WTC11 (cell line): ENCODE measurements around the gene SMOC2. TPM values are rescaled to one million over a fixed set of nuclear protein-coding genes. Genes with fewer than 3 reads are reported as not detected.

ENCODE experiments used
- ATAC-seq: fragments of 200-7000 bp; cut with Tn5 transposase; 2 replicates; pipeline ENCODE4 v1.10.0; 2021; ENCODE audit warnings: mild to moderate bottlenecking, moderate library complexity
- CTCF ChIA-PET: fragments of 300-600 bp; sonication (Branson Sonifier 250); formaldehyde crosslinking; loops from one replicate; lab custom pipeline; 2021; ENCODE audit warnings: antibody characterized with exemption; lab: Charles Lee
- POLR2A ChIA-PET: fragments of 350-600 bp; sonication (Branson Sonifier 250); formaldehyde crosslinking; loops from one replicate; lab custom pipeline; 2021; ENCODE audit warnings: antibody characterized with exemption; lab: Charles Lee
- DNase-seq: peaks from one replicate; pipeline ENCODE4 v3.0.0; 2021; ENCODE audit warnings: low spot score
- H3K27ac Mint-ChIP-seq: 2 replicates; pipeline ENCODE4 v1.8.0; 2021; ENCODE audit warnings: mixed read lengths
- H3K27me3 Mint-ChIP-seq: 2 replicates; pipeline ENCODE4 v1.8.0; 2021; ENCODE audit warnings: low read depth, mild to moderate bottlenecking, moderate library complexity, mixed read lengths
- H3K36me3 Mint-ChIP-seq: 2 replicates; pipeline ENCODE4 v1.8.0; 2021; ENCODE audit warnings: mixed read lengths
- H3K4me1 Mint-ChIP-seq: 2 replicates; pipeline ENCODE4 v1.8.0; 2022; ENCODE audit warnings: mixed read lengths
- H3K4me3 Mint-ChIP-seq: 2 replicates; pipeline ENCODE4 v1.8.0; 2021; ENCODE audit warnings: mild to moderate bottlenecking, moderate library complexity, mixed read lengths
- H3K9me3 Mint-ChIP-seq: 2 replicates; pipeline ENCODE4 v1.8.0; 2021; ENCODE audit warnings: mixed read lengths
- CDX4 ChIP-seq: fragments of 250-450 bp; sonication (Bioruptor Pico); IDR thresholded peaks from 2 replicates; pipeline ENCODE4 v1.9.0; 2021; ENCODE audit warnings: moderate library complexity, mild to moderate bottlenecking, inconsistent platforms, borderline replicate concordance
- FOXJ3 ChIP-seq: sonication (generic); formaldehyde crosslinking; IDR thresholded peaks from 2 replicates; pipeline ENCODE4 v1.9.0; 2021; ENCODE audit warnings: missing genetic modification reagents, mild to moderate bottlenecking, borderline replicate concordance
- FOXK1 ChIP-seq: sonication (generic); formaldehyde crosslinking; IDR thresholded peaks from 2 replicates; pipeline ENCODE4 v1.8.0; 2022; ENCODE audit warnings: mild to moderate bottlenecking, moderate library complexity, missing genetic modification reagents
- FOXP1 ChIP-seq: sonication (generic); formaldehyde crosslinking; IDR thresholded peaks from 2 replicates; pipeline ENCODE4 v1.8.0; 2022; ENCODE audit warnings: missing genetic modification reagents, mild to moderate bottlenecking, moderate library complexity, borderline replicate concordance
- GABPB1 ChIP-seq: sonication (generic); formaldehyde crosslinking; IDR thresholded peaks from 2 replicates; pipeline ENCODE4 v1.8.1; 2023; ENCODE audit warnings: mild to moderate bottlenecking, missing genetic modification reagents
- KAT7 ChIP-seq: sonication (generic); formaldehyde crosslinking; IDR thresholded peaks from 2 replicates; pipeline ENCODE4 v1.8.1; 2023; ENCODE audit warnings: missing genetic modification reagents, mild to moderate bottlenecking, borderline replicate concordance
- NFATC4 ChIP-seq: fragments of 250-450 bp; sonication (Bioruptor Pico); IDR thresholded peaks from 2 replicates; pipeline ENCODE4 v1.9.0; 2021; ENCODE audit warnings: mild to moderate bottlenecking
- NFE2L1 ChIP-seq: sonication (generic); formaldehyde crosslinking; IDR thresholded peaks from 2 replicates; pipeline ENCODE4 v1.8.1; 2023; ENCODE audit warnings: missing genetic modification reagents
- PREB ChIP-seq: sonication (generic); formaldehyde crosslinking; IDR thresholded peaks from 2 replicates; pipeline ENCODE4 v1.8.1; 2022; ENCODE audit warnings: mild to moderate bottlenecking, missing genetic modification reagents, moderate library complexity, borderline replicate concordance
- PRRX2 ChIP-seq: fragments of 250-450 bp; sonication (Bioruptor Pico); IDR thresholded peaks from 2 replicates; pipeline ENCODE4 v1.8.0; 2021; ENCODE audit warnings: mild to moderate bottlenecking
- SMAD4 ChIP-seq: sonication (generic); formaldehyde crosslinking; IDR thresholded peaks from 2 replicates; pipeline ENCODE4 v1.8.0; 2022; ENCODE audit warnings: mild to moderate bottlenecking, missing genetic modification reagents
- SP1 ChIP-seq: sonication (generic); formaldehyde crosslinking; conservative IDR thresholded peaks from 2 replicates; pipeline ENCODE4 v1.8.1; 2022; ENCODE audit warnings: missing genetic modification reagents
- ZBTB21 ChIP-seq: sonication (generic); formaldehyde crosslinking; IDR thresholded peaks from 2 replicates; pipeline ENCODE4 v1.8.1; 2023; ENCODE audit warnings: mild to moderate bottlenecking, missing genetic modification reagents, borderline replicate concordance
- ZNF219 ChIP-seq: sonication (generic); formaldehyde crosslinking; IDR thresholded peaks from 2 replicates; pipeline ENCODE4 v1.8.0; 2023; ENCODE audit warnings: missing genetic modification reagents, mild to moderate bottlenecking, borderline replicate concordance
- ZNF263 ChIP-seq: sonication (generic); formaldehyde crosslinking; IDR thresholded peaks from 2 replicates; pipeline ENCODE4 v1.8.1; 2022; ENCODE audit warnings: low read depth, mild to moderate bottlenecking, moderate library complexity, missing genetic modification reagents
- ZNF423 ChIP-seq: fragments of 250-450 bp; sonication (Bioruptor Pico); IDR thresholded peaks from 2 replicates; pipeline ENCODE4 v2.1.2; 2022; ENCODE audit warnings: mild to moderate bottlenecking, moderate library complexity
- total RNA-seq: library from RNA; stranded (reverse); gene quantifications from 3 replicates; pipeline ENCODE4 v1.2.3, GENCODE V29; 2021
- TF ChIP-seq, protein P1 (sequence below): sonication (generic); formaldehyde crosslinking; IDR thresholded peaks from 2 replicates; pipeline ENCODE4 v1.8.0; 2022; ENCODE audit warnings: mild to moderate bottlenecking, missing genetic modification reagents
- TF ChIP-seq, protein P2 (sequence below): sonication (generic); formaldehyde crosslinking; IDR thresholded peaks from 2 replicates; pipeline ENCODE4 v1.8.1; 2022; ENCODE audit warnings: low read depth, mild to moderate bottlenecking, moderate library complexity, missing genetic modification reagents, borderline replicate concordance
- TF ChIP-seq, protein P3 (sequence below): sonication (generic); formaldehyde crosslinking; conservative IDR thresholded peaks from 2 replicates; pipeline ENCODE4 v1.8.1; 2022; ENCODE audit warnings: mild to moderate bottlenecking, missing genetic modification reagents
- TF ChIP-seq, protein P4 (sequence below): fragments of 250-450 bp; sonication (Bioruptor Pico); IDR thresholded peaks from 2 replicates; pipeline ENCODE4 v1.8.0; 2021; ENCODE audit warnings: mild to moderate bottlenecking
- TF ChIP-seq, protein P5 (sequence below): sonication (generic); formaldehyde crosslinking; IDR thresholded peaks from 2 replicates; pipeline ENCODE4 v1.8.1; 2023; ENCODE audit warnings: mild to moderate bottlenecking, moderate library complexity, missing genetic modification reagents

SMOC2 gene
- total RNA-seq, 1 experiment from 2014 or later = 3.9 TPM

GRCh38 chr6:168473197-168473596, 32.2 kb downstream of the SMOC2 start (continued):
- TF ChIP-seq, protein P1, sequence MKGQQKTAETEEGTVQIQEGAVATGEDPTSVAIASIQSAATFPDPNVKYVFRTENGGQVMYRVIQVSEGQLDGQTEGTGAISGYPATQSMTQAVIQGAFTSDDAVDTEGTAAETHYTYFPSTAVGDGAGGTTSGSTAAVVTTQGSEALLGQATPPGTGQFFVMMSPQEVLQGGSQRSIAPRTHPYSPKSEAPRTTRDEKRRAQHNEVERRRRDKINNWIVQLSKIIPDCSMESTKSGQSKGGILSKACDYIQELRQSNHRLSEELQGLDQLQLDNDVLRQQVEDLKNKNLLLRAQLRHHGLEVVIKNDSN (CRISPR knock-in tag) = no peak
- TF ChIP-seq FOXK1 (CRISPR knock-in tag) (no peak), FOXP1 (CRISPR knock-in tag) (no peak), NFATC4 (CRISPR knock-in tag) (no peak), ZNF263 (CRISPR knock-in tag) (no peak), PRRX2 (CRISPR knock-in tag) (no peak), FOXJ3 (CRISPR knock-in tag) (no peak), SP1 (CRISPR knock-in tag) (no peak), KAT7 (no peak), GABPB1 (CRISPR knock-in tag) (no peak), ZNF219 (CRISPR knock-in tag) (no peak)
- TF ChIP-seq, protein P2, sequence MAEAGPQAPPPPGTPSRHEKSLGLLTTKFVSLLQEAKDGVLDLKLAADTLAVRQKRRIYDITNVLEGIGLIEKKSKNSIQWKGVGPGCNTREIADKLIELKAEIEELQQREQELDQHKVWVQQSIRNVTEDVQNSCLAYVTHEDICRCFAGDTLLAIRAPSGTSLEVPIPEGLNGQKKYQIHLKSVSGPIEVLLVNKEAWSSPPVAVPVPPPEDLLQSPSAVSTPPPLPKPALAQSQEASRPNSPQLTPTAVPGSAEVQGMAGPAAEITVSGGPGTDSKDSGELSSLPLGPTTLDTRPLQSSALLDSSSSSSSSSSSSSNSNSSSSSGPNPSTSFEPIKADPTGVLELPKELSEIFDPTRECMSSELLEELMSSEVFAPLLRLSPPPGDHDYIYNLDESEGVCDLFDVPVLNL (CRISPR knock-in tag) = no peak

DNA sequence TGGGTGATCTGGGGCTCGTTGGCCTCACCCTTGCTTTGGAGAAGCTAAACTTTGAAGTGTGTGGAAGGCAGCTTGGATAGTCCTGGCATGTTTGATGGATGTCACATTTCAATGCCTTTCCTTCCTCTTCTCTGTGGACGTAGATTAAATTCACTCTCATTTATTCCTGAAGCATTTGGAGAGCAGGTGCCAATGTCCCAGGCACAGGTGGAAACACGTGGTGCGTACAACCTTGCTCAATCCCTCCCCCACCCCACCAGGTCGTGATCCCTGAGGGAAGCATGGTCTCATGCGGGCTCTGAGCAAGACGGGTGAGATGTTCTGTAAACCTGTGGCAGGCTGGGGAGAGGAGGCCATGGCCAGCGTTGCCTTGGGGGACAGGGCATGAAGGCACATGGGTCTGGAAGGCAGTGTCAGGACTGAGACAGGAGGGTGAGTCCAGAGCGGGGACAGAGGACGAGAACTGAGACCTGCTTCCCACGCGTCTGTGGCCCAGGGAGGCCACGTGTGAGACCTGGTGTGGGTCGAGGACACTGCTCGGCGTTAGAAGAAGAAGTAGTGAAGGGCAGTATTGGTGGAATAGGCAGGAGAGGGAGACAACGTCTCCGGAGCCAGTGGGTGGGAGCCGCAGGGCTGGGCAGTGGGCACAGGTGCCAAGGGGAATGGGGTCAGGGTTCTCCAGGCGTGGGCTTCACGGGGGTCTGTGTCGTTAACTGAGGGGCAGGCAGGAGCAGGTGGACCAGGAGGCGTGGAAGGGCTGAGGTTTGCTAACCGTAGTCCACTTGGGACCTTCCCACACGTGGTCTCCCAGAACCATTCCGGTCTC, 34.4 kb downstream of the SMOC2 start:
- Mint-ChIP-seq H3K36me3 (no peaks in the 10 kb centered on the region; the same call in 1 of the 2 replicates), H3K9me3 (peaks cover 24% of the 10 kb centered on the region), H3K4me1 (no peaks in the 10 kb centered on the region; the same call in 1 of the 2 replicates), H3K27me3 (no peaks in the 10 kb centered on the region; the same call in 1 of the 2 replicates), H3K4me3 (no peak overlapping the region)
- no peak for ATAC-seq
- CTCF ChIA-PET = interaction anchor here (1.6 kb wide), 1 partner anchor 24 kb away, joined by 5 read pairs; no protein-coding TSS in a partner anchor
- no peak for DNase-seq
- POLR2A ChIA-PET = no interaction called here
- TF ChIP-seq CDX4 = no peak
- TF ChIP-seq, all 79 proteins: peak for 0
- no peak overlapping the region for H3K27ac Mint-ChIP-seq

DNA sequence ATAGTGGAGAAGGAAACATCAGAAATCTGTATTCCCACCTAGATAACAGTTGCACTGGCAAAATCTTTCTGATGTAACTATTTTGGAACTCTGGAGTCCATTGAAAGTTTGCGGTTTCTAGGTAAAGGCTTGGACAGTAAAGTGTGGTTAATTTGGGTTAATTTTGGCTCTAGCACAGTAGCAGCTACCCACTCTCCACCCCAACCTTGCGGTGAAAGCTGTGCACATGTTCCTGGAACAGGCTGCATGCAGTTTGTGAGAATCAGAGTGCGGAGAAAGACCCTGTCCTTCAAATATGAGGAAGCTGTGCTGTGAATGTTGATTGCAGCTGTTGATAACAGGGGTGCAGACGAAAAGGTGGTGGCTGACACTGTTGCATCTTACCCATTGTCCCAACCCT, 38.4 kb downstream of the SMOC2 start:
- CTCF ChIA-PET = no interaction called here
- no peak overlapping the region for H3K4me3 Mint-ChIP-seq
- no peaks in the 10 kb centered on the region; the same call in 1 of the 2 replicates for H3K36me3 Mint-ChIP-seq
- no peak for ATAC-seq
- no peaks in the 10 kb centered on the region; the same call in 1 of the 2 replicates for H3K4me1 Mint-ChIP-seq
- TF ChIP-seq ZBTB21 (CRISPR knock-in tag) (no peak), ZNF423 (CRISPR knock-in tag) (no peak), SMAD4 (CRISPR knock-in tag) (no peak)
- H3K9me3 Mint-ChIP-seq = peaks cover 24% of the 10 kb centered on the region
- DNase-seq = no peak
- H3K27me3 Mint-ChIP-seq = no peaks in the 10 kb centered on the region; the same call in 1 of the 2 replicates
- H3K27ac Mint-ChIP-seq = no peak overlapping the region
- POLR2A ChIA-PET = interaction anchor here (0.6 kb wide), 1 partner anchor 111 kb away, joined by 3 read pairs; no protein-coding TSS in a partner anchor

DNA sequence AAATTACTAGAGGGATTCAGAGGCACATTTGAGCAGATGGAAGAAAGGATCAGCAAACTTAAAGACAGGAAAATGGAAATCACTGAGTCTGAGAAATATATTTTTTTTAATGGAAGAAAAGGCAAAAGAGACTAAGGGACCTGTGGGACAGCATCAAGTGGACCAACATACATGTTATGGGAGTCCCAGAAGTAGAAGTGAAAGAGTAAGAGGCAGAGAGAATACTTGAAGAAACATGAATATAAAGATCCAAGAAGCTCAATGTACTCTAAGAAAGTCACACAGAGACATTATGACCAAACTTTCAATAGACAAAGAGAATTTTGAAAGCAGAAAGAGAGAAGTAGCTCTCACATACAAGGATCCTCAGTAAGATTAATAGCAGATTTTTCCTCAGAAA, 39.5 kb downstream of the SMOC2 start:
- Mint-ChIP-seq H3K9me3 (peaks cover 24% of the 10 kb centered on the region), H3K27ac (no peak overlapping the region), H3K36me3 (no peaks in the 10 kb centered on the region; the same call in 1 of the 2 replicates), H3K4me3 (no peak overlapping the region), H3K4me1 (no peaks in the 10 kb centered on the region), H3K27me3 (no peaks in the 10 kb centered on the region)
- POLR2A ChIA-PET = no interaction called here
- CTCF ChIA-PET = no interaction called here
- ATAC-seq (no peak), DNase-seq (no peak)
- TF ChIP-seq PRRX2 (CRISPR knock-in tag) = no peak
- TF ChIP-seq, protein P3, sequence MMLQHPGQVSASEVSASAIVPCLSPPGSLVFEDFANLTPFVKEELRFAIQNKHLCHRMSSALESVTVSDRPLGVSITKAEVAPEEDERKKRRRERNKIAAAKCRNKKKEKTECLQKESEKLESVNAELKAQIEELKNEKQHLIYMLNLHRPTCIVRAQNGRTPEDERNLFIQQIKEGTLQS = no peak
- TF ChIP-seq PREB = no peak
- TF ChIP-seq, protein P4, sequence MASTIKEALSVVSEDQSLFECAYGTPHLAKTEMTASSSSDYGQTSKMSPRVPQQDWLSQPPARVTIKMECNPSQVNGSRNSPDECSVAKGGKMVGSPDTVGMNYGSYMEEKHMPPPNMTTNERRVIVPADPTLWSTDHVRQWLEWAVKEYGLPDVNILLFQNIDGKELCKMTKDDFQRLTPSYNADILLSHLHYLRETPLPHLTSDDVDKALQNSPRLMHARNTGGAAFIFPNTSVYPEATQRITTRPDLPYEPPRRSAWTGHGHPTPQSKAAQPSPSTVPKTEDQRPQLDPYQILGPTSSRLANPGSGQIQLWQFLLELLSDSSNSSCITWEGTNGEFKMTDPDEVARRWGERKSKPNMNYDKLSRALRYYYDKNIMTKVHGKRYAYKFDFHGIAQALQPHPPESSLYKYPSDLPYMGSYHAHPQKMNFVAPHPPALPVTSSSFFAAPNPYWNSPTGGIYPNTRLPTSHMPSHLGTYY (CRISPR knock-in tag) = no peak
- TF ChIP-seq SP1 (CRISPR knock-in tag) = no peak
- no peak for TF ChIP-seq NFE2L1
- TF ChIP-seq FOXK1 (CRISPR knock-in tag) = no peak
- TF ChIP-seq ZNF263 (CRISPR knock-in tag) = no peak
- TF ChIP-seq, protein P5, sequence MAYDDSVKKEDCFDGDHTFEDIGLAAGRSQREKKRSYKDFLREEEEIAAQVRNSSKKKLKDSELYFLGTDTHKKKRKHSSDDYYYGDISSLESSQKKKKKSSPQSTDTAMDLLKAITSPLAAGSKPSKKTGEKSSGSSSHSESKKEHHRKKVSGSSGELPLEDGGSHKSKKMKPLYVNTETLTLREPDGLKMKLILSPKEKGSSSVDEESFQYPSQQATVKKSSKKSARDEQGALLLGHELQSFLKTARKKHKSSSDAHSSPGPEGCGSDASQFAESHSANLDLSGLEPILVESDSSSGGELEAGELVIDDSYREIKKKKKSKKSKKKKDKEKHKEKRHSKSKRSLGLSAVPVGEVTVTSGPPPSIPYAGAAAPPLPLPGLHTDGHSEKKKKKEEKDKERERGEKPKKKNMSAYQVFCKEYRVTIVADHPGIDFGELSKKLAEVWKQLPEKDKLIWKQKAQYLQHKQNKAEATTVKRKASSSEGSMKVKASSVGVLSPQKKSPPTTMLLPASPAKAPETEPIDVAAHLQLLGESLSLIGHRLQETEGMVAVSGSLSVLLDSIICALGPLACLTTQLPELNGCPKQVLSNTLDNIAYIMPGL (CRISPR knock-in tag) = no peak
